Measurements from ENCODE around the gene RNF144A. TPM values are rescaled to one million over a fixed set of nuclear protein-coding genes. Genes with fewer than 3 reads are reported as not detected.

The RNF144A gene
- total RNA-seq, 1 experiment from 2014 or later, result 10.6 TPM

DNA sequence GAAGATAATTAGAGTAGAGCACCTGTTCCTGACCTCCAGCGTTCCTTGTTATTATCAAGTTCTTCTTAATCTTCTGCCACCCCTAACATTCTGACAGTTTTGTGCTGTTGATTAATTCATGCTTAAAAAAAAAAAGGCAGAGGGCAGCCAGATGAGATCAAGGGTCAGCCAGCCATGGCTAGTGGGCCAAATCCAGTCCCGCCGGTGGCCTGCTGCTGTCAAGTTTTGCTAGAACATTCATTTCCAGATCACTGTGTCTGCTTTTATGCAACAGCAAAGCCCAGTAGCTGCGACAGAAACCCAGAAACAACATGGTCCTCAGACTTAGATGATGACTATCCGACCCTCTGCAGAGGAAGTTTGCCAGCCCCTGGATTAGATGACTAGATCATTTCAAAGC lies 101.6 kb downstream of the RNF144A start:
- H3K27ac ChIP-seq (ENCODE audit: insufficient read length, low read depth, low read length), result no peak overlapping the region
- DNase-seq, result no peak

More for the DNA sequence above, 101.6 kb downstream of the RNF144A start:
- H3K27ac Mint-ChIP-seq, result no peak overlapping the region
- Histone ChIP-seq H2BK12ac (ENCODE audit: insufficient read length, low read depth, low read length) (no peak overlapping the region), H3K56ac (ENCODE audit: insufficient read length, low read depth, low read length) (no peak overlapping the region), H3K27me3 (ENCODE audit: insufficient read depth, low read length) (no peaks in the 10 kb centered on the region), H3K4me2 (ENCODE audit: insufficient read depth, insufficient read length, low read length) (no peak overlapping the region), H4K20me1 (ENCODE audit: control insufficient read depth, insufficient read depth, insufficient read length) (no peaks in the 10 kb centered on the region), H2BK20ac (ENCODE audit: low read depth, low read length, poor library complexity, severe bottlenecking) (no peak overlapping the region), H2AK5ac (ENCODE audit: insufficient read length, low read length) (no peak overlapping the region), H3K18ac (ENCODE audit: insufficient read length, low read depth, low read length) (no peak overlapping the region), H3K79me1 (ENCODE audit: insufficient read depth, low read depth, low read length, poor library complexity, severe bottlenecking) (no peaks in the 10 kb centered on the region), H3K9me3 (ENCODE audit: control insufficient read depth, low read depth, low read length) (no peaks in the 10 kb centered on the region), H2AFZ (ENCODE audit: low read length) (no peak overlapping the region), H2BK120ac (ENCODE audit: low read depth, low read length, poor library complexity, severe bottlenecking) (no peak overlapping the region), H2BK5ac (ENCODE audit: insufficient read length, low read length) (no peak overlapping the region), H3T11ph (ENCODE audit: low read length) (no peak overlapping the region), H3K4ac (ENCODE audit: low read depth, low read length) (no peak overlapping the region), H4K91ac (ENCODE audit: insufficient read length, low read depth, low read length) (no peak overlapping the region), H3K14ac (ENCODE audit: insufficient read depth, low read length) (no peak overlapping the region), H2BK15ac (ENCODE audit: low read depth, low read length) (no peak overlapping the region), H4K5ac (ENCODE audit: insufficient read length, low read depth, low read length) (no peak overlapping the region), H3K23me2 (ENCODE audit: insufficient read length, low read depth, low read length, poor library complexity, severe bottlenecking) (no peaks in the 10 kb centered on the region), H3K23ac (ENCODE audit: insufficient read length, low read depth, low read length) (no peak overlapping the region), H3K9ac (ENCODE audit: extremely low read depth, insufficient read length, low read length) (no peak overlapping the region), H3K79me2 (ENCODE audit: insufficient read depth, low read length) (no peaks in the 10 kb centered on the region), H3K4me1 (ENCODE audit: insufficient read depth, low read length) (no peaks in the 10 kb centered on the region), H4K8ac (replicated peaks; ENCODE audit: insufficient read length, low read depth, low read length) (no peak overlapping the region)
- H3K9me3 Mint-ChIP-seq, result no peaks in the 10 kb centered on the region
- no CpG with 5 or more reads among the region's 5 CpGs for WGBS (ENCODE audit: extremely low coverage, insufficient read length, low lambda C conversion rate)
- H3K36me3 Mint-ChIP-seq (ENCODE audit: insufficient read depth in 1 of 3, low read depth in 3 of 3), result peaks cover 0 to 8% (median 5%) of the 10 kb centered on the region in 3 experiments; a peak in 3 of 7 replicates
- no peak for TF ChIP-seq CTCF (conservative IDR thresholded peaks at IDR 0.05)
- no peak overlapping the region for H3K4me3 Mint-ChIP-seq
- peaks cover 10 to 12% of the 10 kb centered on the region in 2 experiments for H3K4me1 Mint-ChIP-seq
- H3K27me3 Mint-ChIP-seq (ENCODE audit: low read depth), result no peaks in the 10 kb centered on the region; the same call in 1 of the 2 replicates

All from H9 (cell line).